IMR-90 (cell line): ENCODE measurements around the gene APC2. TPM values are rescaled to one million over a fixed set of nuclear protein-coding genes. Genes with fewer than 3 reads are reported as not detected.

ENCODE experiments used
- ATAC-seq: fragments of 200-7000 bp; cut with Tn5 transposase; 2 replicates; pipeline ENCODE4 v1.9.1; 2020; ENCODE audit warnings: low read depth, mild to moderate bottlenecking, moderate library complexity
- BruUV-seq: library from RNA; stranded (reverse); fragments of 400-500 nt; replicated peaks from 2 replicates; lab custom pipeline; 2021; lab: Mats Ljungman, UMichigan
- CTCF ChIA-PET: fragments of 300-600 bp; formaldehyde crosslinking; extraction: SDS; loops from one replicate; lab custom pipeline; 2021; ENCODE audit warnings: antibody characterized with exemption; lab: Yijun Ruan, JAX
- POLR2A ChIA-PET: fragments of 300-600 bp; sonication (Branson Sonifier 250); formaldehyde crosslinking; loops from one replicate; lab custom pipeline; 2022; ENCODE audit warnings: antibody characterized with exemption; ENCODE audit not compliant: unreplicated experiment; lab: Charles Lee
- DNase-seq: peaks from one replicate; pipeline ENCODE4 v3.0.0; 2013
- H2AFZ ChIP-seq: replicated peaks from 2 replicates; pipeline ENCODE3; 2013; ENCODE audit warnings: low read length, mild to moderate bottlenecking; ENCODE audit not compliant: poor library complexity
- H2AK5ac ChIP-seq: 2 replicates; pipeline ENCODE4 v1.6.1; 2013; ENCODE audit warnings: low read depth, low read length, inconsistent platforms
- H2AK9ac ChIP-seq: replicated peaks from 2 replicates; pipeline ENCODE3; 2013; ENCODE audit warnings: mild to moderate bottlenecking, low read depth, low read length, moderate library complexity; ENCODE audit not compliant: poor library complexity
- H2BK120ac ChIP-seq: 2 replicates; pipeline ENCODE4 v1.6.1; 2013; ENCODE audit warnings: low read depth, low read length, inconsistent platforms
- H2BK15ac ChIP-seq: 3 replicates; pipeline ENCODE4 v1.6.1; 2013; ENCODE audit warnings: low read depth, low read length, inconsistent platforms
- H2BK20ac ChIP-seq: 2 replicates; pipeline ENCODE4 v1.6.1; 2013; ENCODE audit warnings: low read depth, mild to moderate bottlenecking, inconsistent platforms, low read length, moderate library complexity
- H2BK5ac ChIP-seq: 2 replicates; pipeline ENCODE4 v1.6.1; 2013; ENCODE audit warnings: mild to moderate bottlenecking, low read depth, low read length, inconsistent platforms; ENCODE audit not compliant: poor library complexity, severe bottlenecking
- H3K14ac ChIP-seq: replicated peaks from 2 replicates; pipeline ENCODE4 v1.6.1; 2013; ENCODE audit warnings: low read depth, low read length, inconsistent platforms
- H3K18ac ChIP-seq: 2 replicates; pipeline ENCODE4 v1.6.1; 2013; ENCODE audit warnings: low read depth, low read length, control low read depth
- H3K23ac ChIP-seq: 2 replicates; pipeline ENCODE4 v1.6.1; 2013; ENCODE audit warnings: low read depth, low read length, inconsistent platforms
- H3K27ac ChIP-seq: 2 replicates; pipeline ENCODE4 v1.5.1; 2013; ENCODE audit warnings: mild to moderate bottlenecking, control low read depth, low read length; ENCODE audit not compliant: insufficient read depth
- H3K27me3 ChIP-seq: 2 replicates; pipeline ENCODE4 v1.6.1; 2013; ENCODE audit warnings: low read length; ENCODE audit not compliant: control insufficient read depth, insufficient read depth
- H3K36me3 ChIP-seq: 2 replicates; pipeline ENCODE4 v1.6.1; 2013; ENCODE audit warnings: low read length, mixed read lengths; ENCODE audit not compliant: control insufficient read depth, insufficient read depth
- H3K4ac ChIP-seq: 2 replicates; pipeline ENCODE4 v1.6.1; 2013; ENCODE audit warnings: low read depth, low read length, inconsistent platforms
- H3K4me1 ChIP-seq: 2 replicates; pipeline ENCODE4 v1.6.1; 2013; ENCODE audit warnings: low read length, mixed read lengths; ENCODE audit not compliant: control insufficient read depth, insufficient read depth
- H3K4me2 ChIP-seq: 2 replicates; pipeline ENCODE4 v1.6.1; 2013; ENCODE audit warnings: low read depth, mild to moderate bottlenecking, control low read depth, low read length, moderate library complexity
- H3K4me3 ChIP-seq: 2 replicates; pipeline ENCODE4 v1.5.1; 2013; ENCODE audit warnings: low read depth, mild to moderate bottlenecking, control low read depth, low read length, moderate library complexity; ENCODE audit not compliant: insufficient read depth
- H3K56ac ChIP-seq: 2 replicates; pipeline ENCODE4 v1.6.1; 2013; ENCODE audit warnings: low read length, inconsistent platforms; ENCODE audit not compliant: insufficient read depth; ENCODE audit errors: extremely low read depth
- H3K79me1 ChIP-seq, 2 experiments: 2 replicates each; pipeline ENCODE4 v1.6.1; 2013; ENCODE audit warnings: low read length in 2 of 2, inconsistent platforms in 1 of 2, low read depth in 1 of 2
- H3K9ac ChIP-seq: 2 replicates; pipeline ENCODE4 v1.6.1; 2013; ENCODE audit warnings: low read depth, low read length, control low read depth
- H3K9me1 ChIP-seq: 2 replicates; pipeline ENCODE4 v1.6.1; 2013; ENCODE audit warnings: low read length, inconsistent platforms; ENCODE audit not compliant: insufficient read depth
- H3K9me3 ChIP-seq: 2 replicates; pipeline ENCODE4 v1.6.1; 2013; ENCODE audit warnings: low read length; ENCODE audit not compliant: control insufficient read depth, insufficient read depth
- H4K20me1 ChIP-seq: 2 replicates; pipeline ENCODE4 v1.6.1; 2013; ENCODE audit warnings: low read length, inconsistent platforms; ENCODE audit not compliant: insufficient read depth
- H4K5ac ChIP-seq: 2 replicates; pipeline ENCODE4 v1.6.1; 2013; ENCODE audit warnings: mild to moderate bottlenecking, low read depth, low read length, control low read depth
- H4K8ac ChIP-seq, 2 experiments: 2 replicates each; pipeline ENCODE4 v1.6.1; 2013; ENCODE audit warnings: low read depth in 2 of 2, low read length in 2 of 2, control low read depth in 1 of 2, inconsistent platforms in 1 of 2
- H4K91ac ChIP-seq: 2 replicates; pipeline ENCODE4 v1.6.1; 2013; ENCODE audit warnings: low read depth, low read length, inconsistent platforms; ENCODE audit not compliant: insufficient read depth
- BHLHE40 ChIP-seq: fragments of 150-350 bp; IDR thresholded peaks from 2 replicates; pipeline ENCODE4 v1.6.1; 2016; ENCODE audit warnings: mild to moderate bottlenecking, low read depth, low read length
- CEBPB ChIP-seq: IDR thresholded peaks from 2 replicates; pipeline ENCODE4 v1.6.1; 2012; ENCODE audit warnings: low read depth, low read length, improper control_type of control experiment
- CHD1 ChIP-seq: IDR thresholded peaks from 2 replicates; pipeline ENCODE4 v1.6.1; 2012; ENCODE audit warnings: low read depth, low read length, improper control_type of control experiment
- CTCF ChIP-seq: conservative IDR thresholded peaks from 2 replicates; pipeline ENCODE4 v1.5.1; 2012; ENCODE audit warnings: mild to moderate bottlenecking, low read depth, low read length, improper control_type of control experiment
- FOS ChIP-seq: fragments of 150-350 bp; IDR thresholded peaks from 2 replicates; pipeline ENCODE4 v1.6.1; 2016; ENCODE audit warnings: low read depth, low read length
- MAFK ChIP-seq: IDR thresholded peaks from 2 replicates; pipeline ENCODE4 v1.6.1; 2012; ENCODE audit warnings: low read depth, low read length, improper control_type of control experiment
- MAZ ChIP-seq: IDR thresholded peaks from 2 replicates; pipeline ENCODE4 v1.6.1; 2012; ENCODE audit warnings: low read depth, mild to moderate bottlenecking, low read length, improper control_type of control experiment, moderate library complexity, borderline replicate concordance
- MXI1 ChIP-seq: IDR thresholded peaks from 2 replicates; pipeline ENCODE4 v1.6.1; 2012; ENCODE audit warnings: low read depth, mild to moderate bottlenecking, low read length, moderate library complexity, borderline replicate concordance
- NFE2L2 ChIP-seq: fragments of 150-350 bp; IDR thresholded peaks from 2 replicates; pipeline ENCODE4 v1.6.1; 2016; ENCODE audit warnings: low read depth, mild to moderate bottlenecking, low read length
- POLR2A ChIP-seq: IDR thresholded peaks from 2 replicates; pipeline ENCODE4 v1.6.1; 2012; ENCODE audit warnings: mild to moderate bottlenecking, low read depth, low read length
- RAD21 ChIP-seq: IDR thresholded peaks from 2 replicates; pipeline ENCODE4 v1.6.1; 2012; ENCODE audit warnings: low read length, improper control_type of control experiment
- RCOR1 ChIP-seq: IDR thresholded peaks from 2 replicates; pipeline ENCODE4 v1.6.1; 2012; ENCODE audit warnings: mild to moderate bottlenecking, low read length, improper control_type of control experiment; ENCODE audit not compliant: insufficient replicate concordance
- RFX5 ChIP-seq: IDR thresholded peaks from 2 replicates; pipeline ENCODE4 v1.8.0; 2012; ENCODE audit warnings: low read depth, mild to moderate bottlenecking, low read length, moderate library complexity
- SMC3 ChIP-seq: fragments of 150-350 bp; IDR thresholded peaks from 2 replicates; pipeline ENCODE4 v1.6.1; 2016; ENCODE audit warnings: low read depth, mild to moderate bottlenecking, antibody characterized with exemption, low read length, moderate library complexity
- USF2 ChIP-seq: fragments of 150-350 bp; IDR thresholded peaks from 2 replicates; pipeline ENCODE4 v1.6.1; 2017; ENCODE audit warnings: mild to moderate bottlenecking, antibody characterized with exemption, low read length, low read depth
- WGBS, 2 experiments: methylation state at CpG; one replicate each; pipeline versions ENCODE4 v1.1.5 to v1.1.7; 2013; ENCODE audit warnings: missing lambda C conversion rate in 2 of 2; ENCODE audit not compliant: insufficient read length in 1 of 2; ENCODE audit errors: extremely low coverage in 2 of 2; 5-methylcytosine and 5-hydroxymethylcytosine counted together
- dilution Hi-C: fragments of 300-500 bp; cut with HindIII; formaldehyde crosslinking; loops from one replicate; pipeline ENCODE4 v1.14.3; 2018; ENCODE audit warnings: low sequenced_read_pairs; ENCODE audit not compliant: unreplicated experiment
- in situ Hi-C: fragments of 300-500 bp; cut with MboI; formaldehyde crosslinking; loops from 3 replicates; pipeline ENCODE4 v1.14.3; 2019; ENCODE audit warnings: low sequenced_read_pairs, inconsistent platforms, mixed read lengths
- intact Hi-C: fragments of 100-400 bp; cut with micrococcal nuclease; formaldehyde crosslinking; loops from 2 replicates; pipeline ENCODE4 v1.10.0; 2022
- polyA plus RNA-seq, 3 experiments: library from polyadenylated mRNA; depleted of rRNA; stranded (reverse); fragments of >200 nt; gene quantifications; 2 replicates each; pipeline ENCODE4 v1.2.3, GENCODE V29; 2012; ENCODE audit warnings: low replicate concordance in 1 of 3
- total RNA-seq: library from RNA; depleted of rRNA; stranded (reverse); fragments of >200 nt; gene quantifications from 2 replicates; pipeline ENCODE4 v1.2.3, GENCODE V29; 2012
- TF ChIP-seq, protein P1 (sequence below): fragments of 150-350 bp; IDR thresholded peaks from 2 replicates; pipeline ENCODE4 v1.6.1; 2016; ENCODE audit warnings: low read depth, mild to moderate bottlenecking, low read length, moderate library complexity, borderline replicate concordance

Gene APC2
- total and polyA plus RNA-seq, 2 of the 4 experiments (the other 2 are of a cell fraction), result 0.36 to 0.41 TPM

DNA sequence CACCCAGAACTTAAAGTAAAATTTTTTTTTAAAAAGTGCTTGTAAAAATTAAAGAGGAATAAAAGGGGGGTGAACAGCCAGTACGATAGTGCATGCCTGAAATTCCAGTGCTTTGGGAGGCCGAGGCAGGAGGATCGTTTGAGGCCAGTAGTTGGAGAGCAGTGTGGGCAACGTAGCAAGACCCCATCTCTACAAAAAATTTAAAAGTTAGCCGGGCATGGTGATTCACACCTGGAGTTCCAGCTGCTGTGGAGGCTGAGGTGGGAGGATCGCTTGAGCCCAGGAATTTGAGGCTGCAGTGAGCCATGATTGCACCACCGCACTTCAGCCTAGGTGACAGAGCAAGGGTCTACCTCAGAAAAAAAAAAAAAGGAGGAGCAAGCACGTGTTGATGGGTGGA, 55.1 kb downstream of the APC2 start:
- Histone ChIP-seq H3K4me2 (no peak overlapping the region), H4K20me1 (no peaks in the 10 kb centered on the region; the same call in 1 of the 2 replicates), H2BK120ac (no peak overlapping the region), H3K9me3 (no peaks in the 10 kb centered on the region), H3K4me1 (peaks cover 5% of the 10 kb centered on the region), H3K23ac (no peak overlapping the region), H3K18ac (no peak overlapping the region), H3K4me3 (no peak overlapping the region), H3K79me1 (no peaks in the 10 kb centered on the region), H4K91ac (no peak overlapping the region), H2BK5ac (no peak overlapping the region), H4K8ac (no peak overlapping the region), H3K56ac (no peak overlapping the region), H3K27ac (no peak overlapping the region), H3K36me3 (peaks cover 12% of the 10 kb centered on the region), H3K14ac (no peak overlapping the region), H2BK20ac (no peak overlapping the region), H2AK9ac (no peak overlapping the region), H2BK15ac (no peak overlapping the region), H3K27me3 (peaks cover 7% of the 10 kb centered on the region; the same call in 1 of the 2 replicates), H3K4ac (no peak overlapping the region), H2AK5ac (no peak overlapping the region), H4K5ac (no peak overlapping the region), H3K9ac (no peak overlapping the region), H3K9me1 (no peaks in the 10 kb centered on the region; the same call in 1 of the 2 replicates), H2AFZ (no peak overlapping the region)
- CTCF ChIA-PET, result no interaction called here
- ATAC-seq (no peak), DNase-seq (no peak)
- intact Hi-C loops, result no loop called here
- 70% methylated on average over 2 of the region's 8 CpGs; no CpG with 5 or more reads in 1 of the 2 experiments for WGBS, 2 experiments
- POLR2A ChIA-PET, result no interaction called here
- no TSS peak for BruUV-seq
- in situ Hi-C loops, result no loop called here
- dilution Hi-C loops, result no loop called here
- no peak for TF ChIP-seq RCOR1
- TF ChIP-seq RAD21, result no peak
- TF ChIP-seq BHLHE40, result no peak
- TF ChIP-seq RFX5, result no peak
- TF ChIP-seq MXI1, result no peak
- TF ChIP-seq NFE2L2, result no peak
- no peak for TF ChIP-seq CHD1
- no peak for TF ChIP-seq USF2
- TF ChIP-seq, protein P1, sequence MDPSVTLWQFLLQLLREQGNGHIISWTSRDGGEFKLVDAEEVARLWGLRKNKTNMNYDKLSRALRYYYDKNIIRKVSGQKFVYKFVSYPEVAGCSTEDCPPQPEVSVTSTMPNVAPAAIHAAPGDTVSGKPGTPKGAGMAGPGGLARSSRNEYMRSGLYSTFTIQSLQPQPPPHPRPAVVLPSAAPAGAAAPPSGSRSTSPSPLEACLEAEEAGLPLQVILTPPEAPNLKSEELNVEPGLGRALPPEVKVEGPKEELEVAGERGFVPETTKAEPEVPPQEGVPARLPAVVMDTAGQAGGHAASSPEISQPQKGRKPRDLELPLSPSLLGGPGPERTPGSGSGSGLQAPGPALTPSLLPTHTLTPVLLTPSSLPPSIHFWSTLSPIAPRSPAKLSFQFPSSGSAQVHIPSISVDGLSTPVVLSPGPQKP, result no peak
- TF ChIP-seq CEBPB, result no peak
- no peak for TF ChIP-seq MAFK
- no peak for TF ChIP-seq FOS
- TF ChIP-seq MAZ, result no peak
- no peak for TF ChIP-seq SMC3
- no peak for TF ChIP-seq POLR2A
- no peak for TF ChIP-seq CTCF
